ENCODE results near the gene SLC25A39.
A peak's percentile ranks its signal among the peaks of the same experiment; 100 is the strongest.
"Not testable (repeated sequence)": the region's sequence is repeated elsewhere in the genome, so short reads cannot be mapped to it uniquely, and the experiment has no call there.

SLC25A39 gene

GRCh38 chr17:44353672-44354331, 29.2 kb upstream of the SLC25A39 start:
- DNase-seq (ENCODE audit: low read depth): no peak

- no peak for DNase-seq (ENCODE audit: low read depth)
Observed at GRCh38 chr17:44352828-44353671, 28.4 kb upstream of the SLC25A39 start.

GRCh38 chr17:44351961-44352827, 27.6 kb upstream of the SLC25A39 start:
- no peak for DNase-seq (ENCODE audit: low read depth)

GRCh38 chr17:44351464-44351863, 26.8 kb upstream of the SLC25A39 start:
- no peak for DNase-seq (ENCODE audit: low read depth)

GRCh38 chr17:44350733-44351226, 26.2 kb upstream of the SLC25A39 start:
- no peak for DNase-seq (ENCODE audit: low read depth)

GRCh38 chr17:44349553-44350070, 25.0 kb upstream of the SLC25A39 start:
- DNase-seq (ENCODE audit: low read depth): no peak

- DNase-seq (ENCODE audit: low read depth): no peak
Observed at GRCh38 chr17:44348988-44349364, 24.4 kb upstream of the SLC25A39 start.

- no peak for DNase-seq (ENCODE audit: low read depth)
Observed at GRCh38 chr17:44348234-44348987, 23.8 kb upstream of the SLC25A39 start.

GRCh38 chr17:44347206-44348055, 22.8 kb upstream of the SLC25A39 start:
- DNase-seq (ENCODE audit: low read depth): not testable (repeated sequence)

GRCh38 chr17:44346064-44346844, 21.6 kb upstream of the SLC25A39 start:
- no peak for DNase-seq (ENCODE audit: low read depth)

GRCh38 chr17:44345454-44346026, 20.9 kb upstream of the SLC25A39 start:
- no peak for DNase-seq (ENCODE audit: low read depth)

GRCh38 chr17:44344939-44345453, 20.4 kb upstream of the SLC25A39 start, which contains the start of gene GRN:
GRN (plus strand) TSS chr17:44345302; CDS start chr17:44349165, 3,863 bp downstream.
- peak; percentile 96 for DNase-seq (ENCODE audit: low read depth)

- DNase-seq (ENCODE audit: low read depth): no peak
Observed at GRCh38 chr17:44343510-44344209, 19.0 kb upstream of the SLC25A39 start.

- DNase-seq (ENCODE audit: low read depth): not testable (repeated sequence)
Observed at GRCh38 chr17:44340553-44340952, 15.9 kb upstream of the SLC25A39 start.

GRCh38 chr17:44338702-44339101, 14.1 kb upstream of the SLC25A39 start:
- no peak for DNase-seq (ENCODE audit: low read depth)

GRCh38 chr17:44335968-44336367, 11.3 kb upstream of the SLC25A39 start:
- no peak for DNase-seq (ENCODE audit: low read depth)

- DNase-seq (ENCODE audit: low read depth): no peak
Observed at GRCh38 chr17:44335564-44335963, 10.9 kb upstream of the SLC25A39 start.

- no peak for DNase-seq (ENCODE audit: low read depth)
Observed at GRCh38 chr17:44334727-44335126, 10.1 kb upstream of the SLC25A39 start.
